Right lung (tissue), 5 donors: Measurements from ENCODE around the gene MARCHF9. TPM values are rescaled to one million over a fixed set of nuclear protein-coding genes. Genes with fewer than 3 reads are reported as not detected.

Source experiments
- DNase-seq, 2 donors: peaks; one replicate each; pipeline ENCODE4 v3.0.0-alpha.2; 2013
- polyA plus RNA-seq, 5 donors: library from polyadenylated mRNA; unstranded; fragments of 120-200 nt; gene quantifications; one replicate each; pipeline versions ENCODE4 v1.2.1 to v1.2.3, GENCODE V29; 2013; ENCODE audit warnings: inconsistent platforms in 1 of 5, low replicate concordance in 1 of 5; ENCODE audit not compliant: insufficient read length in 5 of 5, insufficient read depth in 1 of 5

MARCHF9 gene
- polyA plus RNA-seq, 5 donors = 15.6 to 22.5 (median 19.9) TPM

- DNase-seq = no peak
These were observed 28.5 kb downstream of the MARCHF9 start for GRCh38 chr12:57783466-57783801.

DNA sequence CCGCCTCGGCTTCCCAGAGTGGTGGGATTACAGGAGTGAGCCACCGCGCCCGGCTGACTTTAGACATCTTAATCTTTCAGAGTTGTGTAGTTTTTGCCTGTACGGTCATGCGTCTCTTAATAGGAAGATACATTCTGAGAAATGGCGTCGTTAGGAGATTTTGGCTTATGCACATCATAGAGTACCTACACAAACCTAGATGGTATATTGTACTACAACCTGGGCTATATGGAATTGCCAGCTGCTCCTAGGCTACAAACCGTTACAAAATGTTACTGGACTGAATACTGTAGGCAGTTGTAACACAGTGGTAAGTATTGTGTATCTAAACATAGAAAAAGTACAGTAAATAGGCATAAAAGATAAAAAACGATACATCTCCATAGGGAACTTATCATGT, 29.0 kb downstream of the MARCHF9 start:
- no peak for DNase-seq

DNA sequence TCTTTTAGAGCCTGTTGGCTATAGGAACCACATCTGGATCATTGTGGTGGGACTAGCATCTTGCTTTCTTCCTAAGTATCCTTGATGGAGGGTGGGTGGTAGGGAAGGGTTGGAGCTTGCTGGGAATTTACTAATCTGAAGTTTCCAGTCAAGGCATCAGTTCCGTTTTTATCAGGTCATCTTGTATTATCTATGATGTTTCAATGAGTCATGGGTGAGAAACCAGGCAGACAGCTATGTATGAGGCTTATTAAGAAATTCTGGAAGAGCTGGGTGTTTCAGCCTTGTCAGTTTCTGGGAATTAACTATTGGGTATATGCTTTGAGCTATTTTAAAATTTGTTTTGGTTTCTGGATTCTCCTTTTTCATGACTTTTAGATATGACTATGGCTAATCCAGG, 39.0 kb downstream of the MARCHF9 start:
- no peak for DNase-seq

- DNase-seq = no peak
These were observed 40.5 kb downstream of the MARCHF9 start for GRCh38 chr12:57795354-57795753.

DNA sequence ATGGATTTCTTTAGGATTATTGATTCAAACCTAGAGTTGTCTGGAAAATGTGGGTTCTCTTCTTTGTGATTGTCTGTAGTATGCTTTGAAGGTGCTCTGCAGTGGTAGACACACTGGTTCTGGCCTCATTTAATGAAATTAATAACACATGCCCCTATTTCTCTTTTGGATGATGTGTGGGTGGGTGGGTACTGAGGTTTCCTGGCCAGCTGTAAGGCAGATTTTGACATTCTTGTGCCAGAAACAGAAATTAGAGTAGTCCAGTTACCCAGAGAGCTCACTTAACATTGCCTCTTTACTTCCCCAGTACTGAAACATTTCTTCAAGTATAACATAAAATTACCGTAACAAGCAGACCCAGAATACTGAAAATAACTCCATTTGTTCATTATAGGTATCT, 42.1 kb downstream of the MARCHF9 start:
- no peak for DNase-seq

GRCh38 chr12:57797933-57798332, 43.0 kb downstream of the MARCHF9 start:
- DNase-seq = no peak

DNA sequence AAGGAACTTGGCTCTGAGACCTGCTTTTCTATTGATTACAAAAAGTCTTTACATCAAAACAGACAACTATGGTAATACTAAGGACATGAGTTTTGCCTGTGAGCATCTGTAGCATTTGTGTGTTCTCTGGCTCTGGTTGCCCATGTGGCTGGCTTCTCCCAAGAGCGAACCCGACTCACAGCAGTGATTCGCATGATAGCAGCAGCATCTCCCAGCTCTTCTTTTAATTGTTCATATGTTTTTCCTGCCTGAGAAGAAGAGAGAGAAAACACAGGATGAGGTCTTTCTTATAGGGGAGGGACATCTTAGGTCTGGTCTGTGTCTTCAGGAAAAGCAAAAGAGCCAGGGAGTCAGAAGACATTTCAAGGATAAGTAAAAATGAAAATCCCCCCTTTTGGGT, 46.1 kb downstream of the MARCHF9 start:
- no peak for DNase-seq

DNA sequence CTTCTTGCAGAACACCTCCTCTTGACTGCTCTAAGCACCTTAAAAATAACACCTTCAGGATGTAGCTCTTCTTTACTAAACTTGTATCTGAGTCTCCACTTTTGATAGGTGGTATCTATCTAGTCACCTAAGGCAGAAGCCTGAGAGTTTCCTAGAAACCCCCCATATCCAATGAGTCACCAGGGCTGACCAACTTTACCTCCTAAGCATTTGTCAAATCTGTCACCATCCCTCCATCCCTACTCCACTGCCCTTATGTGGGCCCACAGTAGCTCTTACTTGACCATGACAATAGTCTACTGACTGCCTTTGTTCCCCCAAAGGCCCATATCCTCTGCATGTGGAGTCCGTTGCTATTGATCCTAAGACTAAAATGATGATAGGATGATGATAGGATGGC, 47.7 kb downstream of the MARCHF9 start:
- no peak for DNase-seq

DNA sequence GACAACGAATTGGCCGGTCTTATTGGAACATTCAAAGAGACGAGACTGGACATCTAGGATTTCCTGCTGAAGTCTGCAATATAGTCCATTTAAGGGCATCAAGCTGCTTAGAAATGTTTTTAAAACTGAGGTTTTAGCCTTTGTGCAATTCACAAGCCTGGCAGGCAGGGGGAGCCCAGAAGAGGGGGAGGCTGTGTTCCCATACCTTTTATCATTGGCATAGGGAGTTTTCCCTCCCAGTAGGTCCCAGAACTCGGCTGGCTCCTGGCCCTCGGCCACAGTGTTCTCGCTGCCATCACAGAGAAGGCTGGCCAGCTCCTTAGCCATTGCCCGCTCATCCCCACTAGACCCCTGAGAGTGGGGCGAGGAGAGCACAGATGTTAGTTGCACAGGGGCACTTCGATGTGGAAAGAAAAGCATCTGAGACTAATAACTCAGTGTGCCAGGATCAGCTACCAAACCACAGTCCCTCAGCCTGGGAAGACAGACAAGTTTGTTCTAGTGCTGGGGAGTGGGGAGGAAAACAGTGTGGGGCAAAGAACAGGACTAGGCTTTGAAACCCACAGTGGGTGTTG, 48.5 kb downstream of the MARCHF9 start:
- no peak for DNase-seq

- no peak for DNase-seq
These were observed 51.8 kb downstream of the MARCHF9 start for GRCh38 chr12:57806677-57807076.

DNA sequence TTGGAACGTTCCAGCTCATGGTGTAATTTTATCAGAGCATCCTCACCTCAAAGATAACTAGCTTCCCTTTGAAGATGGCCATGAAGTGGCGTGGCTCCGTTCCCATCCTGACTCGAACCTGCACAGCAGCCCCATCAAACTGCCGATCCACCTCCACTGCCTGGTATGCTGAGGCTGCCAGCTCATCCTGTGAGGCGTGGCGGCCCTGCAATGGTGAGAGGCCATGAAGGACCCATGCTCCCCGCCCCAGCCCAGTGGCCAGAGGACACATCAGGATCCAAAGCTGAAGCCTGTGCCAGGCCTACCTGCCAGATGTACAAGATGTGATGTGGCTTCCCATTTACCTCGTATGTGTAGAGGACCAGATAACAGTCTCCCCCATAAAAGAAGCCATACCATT, 52.4 kb downstream of the MARCHF9 start:
- no peak for DNase-seq

GRCh38 chr12:57808351-57808750, 53.4 kb downstream of the MARCHF9 start:
- no peak for DNase-seq

DNA sequence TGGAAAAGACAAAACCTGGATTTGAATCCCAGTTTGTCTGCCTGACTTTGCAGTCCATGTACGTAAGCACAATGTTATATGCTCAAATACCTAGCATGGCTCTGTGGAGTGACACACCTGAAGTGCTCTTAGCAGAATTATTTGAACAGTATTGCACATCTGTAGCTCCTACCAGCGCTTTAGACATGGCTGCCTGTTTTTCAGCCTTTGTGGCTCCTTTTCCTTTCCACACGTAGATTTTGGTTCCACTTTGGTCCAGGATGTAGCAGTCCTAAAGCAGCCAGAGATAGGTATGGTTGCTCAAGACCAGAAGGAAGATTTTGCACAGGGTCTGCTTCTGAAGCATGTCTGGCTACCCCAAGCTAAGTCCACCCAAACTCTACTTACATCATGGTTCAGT, 54.5 kb downstream of the MARCHF9 start:
- DNase-seq = no peak

Other genes with a start within 250 kb of the MARCHF9 start
- 10 to 100 TPM; 18.1 to 26.4 (median 19.2) TPM for gene DDIT3, start 234.6 kb upstream of the MARCHF9 start, polyA plus RNA-seq
- gene MBD6, start 232.3 kb upstream of the MARCHF9 start, polyA plus RNA-seq = 10 to 100 TPM; 55.7 to 78.7 (median 72.7) TPM
- 100 to 1,000 TPM; 149 to 169 (median 154) TPM for gene DCTN2, start 207.9 kb upstream of the MARCHF9 start, polyA plus RNA-seq
- gene KIF5A, start 205.1 kb upstream of the MARCHF9 start, polyA plus RNA-seq = 1 to 10 TPM; 4.6 to 6.1 (median 5.1) TPM
- gene PIP4K2C, start 163.9 kb upstream of the MARCHF9 start, polyA plus RNA-seq = 10 to 100 TPM; 18.1 to 22.8 (median 20.1) TPM
- 10 to 100 TPM; 52.7 to 65.6 (median 61.0) TPM for gene DTX3, start 150.3 kb upstream of the MARCHF9 start, polyA plus RNA-seq
- 10 to 100 TPM; 38.6 to 50.4 (median 46.4) TPM for gene ARHGEF25, start 143.7 kb upstream of the MARCHF9 start, polyA plus RNA-seq
- 1 to 10 TPM in 4 of 5 donors, under 1 TPM in 1; 0.82 to 1.7 (median 1.6) TPM for gene B4GALNT1, start 121.9 kb upstream of the MARCHF9 start, polyA plus RNA-seq
- 100 to 1,000 TPM; 194 to 241 (median 220) TPM for gene OS9, start 61.0 kb upstream of the MARCHF9 start, polyA plus RNA-seq
- 1 to 10 TPM in 1 of 5 donors, under 1 TPM in 4; 0.27 to 1.1 (median 0.61) TPM for gene AGAP2, start 16.4 kb upstream of the MARCHF9 start, polyA plus RNA-seq
- 10 to 100 TPM; 68.8 to 94.6 (median 79.4) TPM for gene TSPAN31, start 10.1 kb upstream of the MARCHF9 start, polyA plus RNA-seq
- 100 to 1,000 TPM; 221 to 296 (median 246) TPM for gene CDK4, start 2.8 kb upstream of the MARCHF9 start, polyA plus RNA-seq
- gene CYP27B1, start 12.0 kb downstream of the MARCHF9 start, polyA plus RNA-seq = 1 to 10 TPM in 4 of 5 donors, under 1 TPM in 1; 0.99 to 2.5 (median 1.5) TPM
- 10 to 100 TPM; 26.2 to 41.1 (median 31.3) TPM for gene METTL1, start 17.0 kb downstream of the MARCHF9 start, polyA plus RNA-seq
- 10 to 100 TPM; 15.6 to 18.6 (median 17.2) TPM for gene EEF1AKMT3, start 17.5 kb downstream of the MARCHF9 start, polyA plus RNA-seq
- gene TSFM, start 27.7 kb downstream of the MARCHF9 start, polyA plus RNA-seq = 10 to 100 TPM; 24.1 to 37.1 (median 35.6) TPM
- 10 to 100 TPM; 10.8 to 18.6 (median 15.7) TPM for gene AVIL, start 63.6 kb downstream of the MARCHF9 start, polyA plus RNA-seq
- gene CTDSP2, start 91.6 kb downstream of the MARCHF9 start, polyA plus RNA-seq = 100 to 1,000 TPM; 256 to 312 (median 291) TPM
- gene ATP23, start 186.5 kb downstream of the MARCHF9 start, polyA plus RNA-seq = 10 to 100 TPM in 3 of 5 donors, 1 to 10 TPM in 2; 7.2 to 13.9 (median 11.4) TPM